ENCODE results near the gene HTRA1. TPM values are rescaled to one million over a fixed set of nuclear protein-coding genes. Genes with fewer than 3 reads are reported as not detected.
A peak's percentile ranks its signal among the peaks of the same experiment; 100 is the strongest.

Gene HTRA1
- total and polyA plus RNA-seq, 7 donors, result 22.7 to 162 (median 119) TPM

DNA sequence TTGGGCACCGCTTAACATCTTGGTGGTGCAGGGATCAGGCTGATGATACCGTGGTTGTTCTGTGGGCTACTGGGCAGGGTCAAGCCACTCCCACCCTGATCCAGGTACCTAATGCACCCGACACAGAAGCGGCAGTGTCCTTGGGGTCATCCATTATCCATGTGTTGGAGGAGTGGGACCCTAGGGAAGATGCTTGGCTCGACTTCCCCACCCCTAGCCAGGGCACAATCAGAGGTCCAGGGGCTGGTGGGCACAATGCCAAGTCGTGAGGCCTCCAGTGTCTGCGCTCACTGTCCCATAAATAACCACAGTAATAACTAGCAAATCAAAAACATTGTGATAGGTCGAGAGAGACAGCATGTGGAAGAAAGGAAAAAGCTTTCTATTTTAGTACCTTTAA, 37.7 kb downstream of the HTRA1 start:
- Histone ChIP-seq H3K36me3 (peaks cover 0 to 12% (median 0%) of the 10 kb centered on the region in 4 donors), H3K27me3 (no peaks in the 10 kb centered on the region), H3K4me1 (peaks cover 0 to 54% (median 50%) of the 10 kb centered on the region in 4 donors), H3K4me3 (no peak overlapping the region), H3K9me3 (no peaks in the 10 kb centered on the region), H3K27ac (peak overlapping the region; percentile 49 to 85 (median 80))
- intact Hi-C loops (cut with DNase I), result no loop called here
- TF ChIP-seq POLR2AphosphoS5 (IDR thresholded peaks at IDR 0.05), result no peak
- no peak for TF ChIP-seq POLR2A (IDR thresholded peaks at IDR 0.05)
- no peak for TF ChIP-seq EP300 (IDR thresholded peaks at IDR 0.05)
- TF ChIP-seq, protein P1, sequence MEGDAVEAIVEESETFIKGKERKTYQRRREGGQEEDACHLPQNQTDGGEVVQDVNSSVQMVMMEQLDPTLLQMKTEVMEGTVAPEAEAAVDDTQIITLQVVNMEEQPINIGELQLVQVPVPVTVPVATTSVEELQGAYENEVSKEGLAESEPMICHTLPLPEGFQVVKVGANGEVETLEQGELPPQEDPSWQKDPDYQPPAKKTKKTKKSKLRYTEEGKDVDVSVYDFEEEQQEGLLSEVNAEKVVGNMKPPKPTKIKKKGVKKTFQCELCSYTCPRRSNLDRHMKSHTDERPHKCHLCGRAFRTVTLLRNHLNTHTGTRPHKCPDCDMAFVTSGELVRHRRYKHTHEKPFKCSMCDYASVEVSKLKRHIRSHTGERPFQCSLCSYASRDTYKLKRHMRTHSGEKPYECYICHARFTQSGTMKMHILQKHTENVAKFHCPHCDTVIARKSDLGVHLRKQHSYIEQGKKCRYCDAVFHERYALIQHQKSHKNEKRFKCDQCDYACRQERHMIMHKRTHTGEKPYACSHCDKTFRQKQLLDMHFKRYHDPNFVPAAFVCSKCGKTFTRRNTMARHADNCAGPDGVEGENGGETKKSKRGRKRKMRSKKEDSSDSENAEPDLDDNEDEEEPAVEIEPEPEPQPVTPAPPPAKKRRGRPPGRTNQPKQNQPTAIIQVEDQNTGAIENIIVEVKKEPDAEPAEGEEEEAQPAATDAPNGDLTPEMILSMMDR (IDR thresholded peaks at IDR 0.05), result no peak
- WGBS, 2 donors, result 69 to 78% methylated on average over 8 of the region's 8 CpGs
- DNase-seq, result no peak

DNA sequence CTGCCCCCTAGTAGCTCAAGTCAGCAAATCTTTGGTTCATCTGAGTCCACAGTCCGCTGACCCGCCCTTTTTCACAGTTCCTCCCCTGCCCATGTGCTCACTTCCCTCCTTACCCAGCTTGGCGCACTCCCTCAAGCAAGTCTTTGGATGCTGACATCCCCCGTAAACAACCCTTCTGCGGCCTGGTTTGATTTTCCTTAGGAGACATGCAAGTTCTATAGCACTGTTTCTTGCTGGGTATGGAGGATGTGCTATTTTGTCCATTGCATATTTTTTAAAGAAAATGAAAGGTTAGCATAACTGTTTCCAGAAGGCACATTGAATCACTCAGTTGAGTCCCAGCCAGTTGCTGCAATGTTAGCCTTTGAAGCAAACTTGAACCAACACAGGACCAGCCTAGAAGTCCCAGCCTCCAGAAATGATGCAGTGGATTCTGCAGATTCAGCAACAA, 38.2 kb downstream of the HTRA1 start:
- DNase-seq, result peak; percentile 83
- 35 to 48% methylated on average over 5 of the region's 5 CpGs for WGBS, 2 donors
- no peaks in the 10 kb centered on the region for H3K27me3 ChIP-seq
- H3K36me3 ChIP-seq, result peaks cover 0 to 12% (median 0%) of the 10 kb centered on the region in 4 donors
- intact Hi-C loops (cut with DNase I), result no loop called here
- peaks cover 0 to 54% (median 52%) of the 10 kb centered on the region in 4 donors for H3K4me1 ChIP-seq
- no peak overlapping the region for H3K4me3 ChIP-seq
- H3K9me3 ChIP-seq, result no peaks in the 10 kb centered on the region
- TF ChIP-seq EP300 (IDR thresholded peaks at IDR 0.05) (peak in 1 of 4 donors; percentile 32), POLR2AphosphoS5 (IDR thresholded peaks at IDR 0.05) (peak in 3 of 4 donors; percentile 20 to 62 (median 46)), POLR2A (IDR thresholded peaks at IDR 0.05) (no peak)
- TF ChIP-seq, protein P1 (IDR thresholded peaks at IDR 0.05), result no peak
- H3K27ac ChIP-seq, result peak overlapping the region; percentile 49 to 85 (median 80)

DNA sequence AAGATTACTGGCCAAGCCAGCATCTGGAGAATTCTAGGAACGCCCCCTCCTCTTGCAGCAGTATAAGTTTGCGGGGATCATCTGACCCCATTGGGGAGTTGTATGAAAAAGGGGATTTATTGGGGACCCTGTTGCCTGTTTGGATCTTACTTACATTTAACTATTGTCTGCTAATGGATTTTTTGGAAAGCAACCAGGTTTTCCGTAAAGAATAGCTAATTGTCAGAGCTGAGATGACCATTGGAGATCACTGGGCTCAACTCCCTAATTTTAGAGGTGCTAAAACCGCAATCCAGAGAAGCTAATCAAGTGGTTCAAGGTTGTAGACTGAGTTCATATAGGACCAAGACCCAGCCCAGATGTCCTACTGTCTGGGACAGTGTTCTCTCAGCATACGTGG, 38.8 kb downstream of the HTRA1 start:
- intact Hi-C loops (cut with DNase I), result no loop called here
- H3K4me3 ChIP-seq, result no peak overlapping the region
- peaks cover 0 to 54% (median 52%) of the 10 kb centered on the region in 4 donors for H3K4me1 ChIP-seq
- H3K27me3 ChIP-seq, result no peaks in the 10 kb centered on the region
- no peaks in the 10 kb centered on the region for H3K9me3 ChIP-seq
- WGBS, 2 donors, result 71 to 73% methylated on average over 5 of the region's 5 CpGs
- DNase-seq, result no peak
- peaks cover 0 to 12% (median 0%) of the 10 kb centered on the region in 4 donors for H3K36me3 ChIP-seq
- H3K27ac ChIP-seq, result peak overlapping the region; percentile 49 to 85 (median 80)
- no peak for TF ChIP-seq EP300 (IDR thresholded peaks at IDR 0.05)
- TF ChIP-seq, protein P1 (IDR thresholded peaks at IDR 0.05), result no peak
- no peak for TF ChIP-seq POLR2AphosphoS5 (IDR thresholded peaks at IDR 0.05)
- TF ChIP-seq POLR2A (IDR thresholded peaks at IDR 0.05), result no peak

DNA sequence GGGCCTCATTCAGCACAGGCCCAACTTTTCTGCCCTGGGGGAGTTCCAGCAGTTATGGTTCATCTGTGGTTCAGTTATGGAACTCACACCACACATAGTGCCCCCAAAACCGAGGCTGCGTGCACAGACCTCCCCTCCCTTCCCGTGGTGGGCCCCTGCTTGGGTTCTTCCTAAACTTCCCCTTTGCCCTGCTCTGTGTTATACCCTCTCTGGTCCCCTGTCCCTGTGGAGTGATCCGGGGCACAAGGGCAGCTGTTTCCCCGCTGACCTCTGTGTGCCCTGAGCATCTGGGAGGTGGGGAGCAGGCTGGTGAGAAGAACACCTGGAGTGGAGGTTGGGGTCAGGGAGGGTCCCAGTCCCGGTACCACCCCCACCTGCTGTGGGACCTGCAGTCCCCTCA, 39.4 kb downstream of the HTRA1 start:
- Histone ChIP-seq H3K27me3 (no peaks in the 10 kb centered on the region), H3K4me3 (no peak overlapping the region), H3K9me3 (no peaks in the 10 kb centered on the region), H3K27ac (peak overlapping the region in 3 of 4 donors; percentile 79 to 85 (median 80)), H3K36me3 (peaks cover 0 to 12% (median 0%) of the 10 kb centered on the region in 4 donors), H3K4me1 (peaks cover 0 to 54% (median 49%) of the 10 kb centered on the region in 4 donors)
- intact Hi-C loops (cut with DNase I), result no loop called here
- DNase-seq, result no peak
- 88 to 94% methylated on average over 6 of the region's 6 CpGs for WGBS, 2 donors
- no peak for TF ChIP-seq POLR2A (IDR thresholded peaks at IDR 0.05)

DNA sequence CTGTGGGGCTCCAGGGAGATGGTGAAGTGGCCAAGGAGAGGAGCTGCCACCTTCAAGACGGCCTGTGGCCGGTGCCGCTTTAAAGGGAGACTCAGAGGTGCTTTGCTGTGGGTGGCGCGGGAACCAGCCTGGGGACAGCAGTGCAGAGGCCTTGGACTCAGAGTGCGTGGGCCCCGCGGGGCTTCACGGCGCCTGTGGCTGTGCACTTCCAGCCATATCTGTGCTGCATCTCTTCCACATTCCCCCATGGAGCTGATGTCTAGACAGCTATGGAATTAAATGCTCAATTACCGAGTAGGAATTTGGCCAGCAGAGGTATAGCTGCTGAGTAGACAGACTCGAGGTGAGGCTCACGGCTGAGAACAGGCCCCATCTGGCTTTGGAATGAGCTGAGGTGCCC, 41.7 kb downstream of the HTRA1 start:
- Histone ChIP-seq H3K36me3 (peaks cover under 1 to 26% (median 3%) of the 10 kb centered on the region in 4 donors), H3K27ac (peak overlapping the region in 2 of 4 donors; percentile 81 to 85)
- intact Hi-C loops (cut with DNase I), result loop anchor here (2.0 kb wide), 1 partner anchor 40 kb away; no protein-coding TSS in a partner anchor

More for the DNA sequence above, 41.7 kb downstream of the HTRA1 start:
- Histone ChIP-seq H3K4me3 (no peak overlapping the region), H3K4me1 (peaks cover 0 to 51% (median 47%) of the 10 kb centered on the region in 4 donors), H3K27me3 (no peaks in the 10 kb centered on the region), H3K9me3 (no peaks in the 10 kb centered on the region)
- DNase-seq, result no peak
- 94 to 95% methylated on average over 13 of the region's 13 CpGs for WGBS, 2 donors
- TF ChIP-seq, protein P1 (IDR thresholded peaks at IDR 0.05), result no peak
- no peak for TF ChIP-seq EP300 (IDR thresholded peaks at IDR 0.05)
- TF ChIP-seq POLR2A (IDR thresholded peaks at IDR 0.05), result no peak
- no peak for TF ChIP-seq POLR2AphosphoS5 (IDR thresholded peaks at IDR 0.05)

Data from sigmoid colon (tissue), 7 donors.